NCI-H2196 (cell line): ENCODE results near the gene KIAA1755.

Experiments
- DNase-seq: peaks from one replicate; lab custom pipeline; 2025; ENCODE audit not compliant: unreplicated experiment; lab: John Stamatoyannopoulos, UW

The KIAA1755 gene

GRCh38 chr20:38208088-38208487 is 52.4 kb downstream of the KIAA1755 start:
- no peak for DNase-seq

- DNase-seq: no peak
Measured at GRCh38 chr20:38207621-38208020, 52.9 kb downstream of the KIAA1755 start.

GRCh38 chr20:38205001-38205400 is 55.5 kb downstream of the KIAA1755 start:
- no peak for DNase-seq

- no peak for DNase-seq
Measured at GRCh38 chr20:38203981-38204357, 56.6 kb downstream of the KIAA1755 start.

DNA sequence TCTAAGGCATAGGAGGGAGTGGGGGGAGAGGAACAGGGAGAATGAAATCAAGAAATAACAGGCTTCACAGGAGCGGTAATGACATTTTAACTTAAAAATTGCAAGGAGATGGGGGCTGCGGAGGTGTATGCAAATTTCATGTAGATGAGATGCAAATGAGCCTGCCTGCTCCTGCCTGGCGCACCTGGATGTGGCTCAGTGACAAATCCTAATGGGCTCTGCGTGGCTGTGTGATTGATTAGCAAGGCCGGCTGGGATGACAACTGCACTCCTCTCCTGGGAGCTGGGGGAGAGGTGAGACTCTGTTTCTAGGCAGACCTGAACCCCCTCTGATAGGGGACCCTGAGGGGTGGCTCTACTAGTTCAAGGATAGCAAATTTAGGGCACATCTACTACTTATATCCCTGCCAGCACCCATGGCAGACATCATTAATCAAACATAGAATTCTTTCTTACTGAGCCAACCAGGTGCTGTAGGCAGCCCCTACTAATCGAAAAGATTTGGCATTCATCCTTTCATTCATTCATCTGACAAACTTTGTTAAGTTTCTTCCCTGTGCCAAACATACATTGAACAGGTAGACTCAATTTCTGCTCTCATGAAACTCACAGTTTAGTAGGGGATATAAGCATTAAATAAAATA is 57.1 kb downstream of the KIAA1755 start:
- DNase-seq: no peak

GRCh38 chr20:38202982-38203293 is 57.6 kb downstream of the KIAA1755 start:
- DNase-seq: no peak

DNA sequence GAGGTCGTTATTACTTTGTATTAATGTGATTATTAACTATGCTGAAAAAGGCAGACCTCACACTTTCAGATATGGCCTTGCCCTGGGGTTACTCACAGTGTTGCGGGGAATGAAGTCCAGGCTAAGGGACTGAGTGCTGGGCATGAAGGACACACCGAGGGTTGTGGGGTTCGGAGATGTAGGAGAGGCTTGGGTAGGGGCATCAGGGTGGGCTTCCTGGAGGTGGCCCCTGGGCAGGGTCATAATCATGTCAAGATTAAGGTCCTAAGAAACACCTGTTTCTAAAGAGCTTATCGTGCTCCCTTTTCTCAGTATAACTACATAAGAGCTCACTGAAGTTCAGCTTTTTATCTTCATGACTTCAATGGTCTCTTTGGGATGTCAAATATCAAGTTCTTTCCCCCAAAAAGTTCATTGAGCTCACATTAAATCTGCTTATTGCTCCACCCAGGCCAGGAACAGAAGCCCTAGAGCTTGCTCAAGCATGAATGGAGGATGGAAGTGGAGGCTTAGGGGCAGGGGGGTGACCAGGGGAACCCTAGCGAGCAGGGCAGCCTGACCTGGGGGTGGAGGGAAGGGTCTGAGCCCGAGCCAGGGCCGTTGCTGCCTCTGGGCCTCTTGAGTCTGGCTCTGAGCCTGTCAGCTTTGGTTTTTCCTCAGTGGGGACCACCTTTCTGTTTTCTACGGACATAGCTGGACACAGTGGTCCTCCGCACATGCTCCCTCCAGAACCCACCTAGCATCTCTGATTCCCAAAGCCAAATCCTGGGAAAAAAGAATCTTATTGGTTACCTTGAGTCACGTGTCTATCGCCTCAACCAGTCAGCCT is 58.2 kb downstream of the KIAA1755 start:
- DNase-seq: no peak

- DNase-seq: no peak
Measured at GRCh38 chr20:38201356-38201755, 59.2 kb downstream of the KIAA1755 start.

DNA sequence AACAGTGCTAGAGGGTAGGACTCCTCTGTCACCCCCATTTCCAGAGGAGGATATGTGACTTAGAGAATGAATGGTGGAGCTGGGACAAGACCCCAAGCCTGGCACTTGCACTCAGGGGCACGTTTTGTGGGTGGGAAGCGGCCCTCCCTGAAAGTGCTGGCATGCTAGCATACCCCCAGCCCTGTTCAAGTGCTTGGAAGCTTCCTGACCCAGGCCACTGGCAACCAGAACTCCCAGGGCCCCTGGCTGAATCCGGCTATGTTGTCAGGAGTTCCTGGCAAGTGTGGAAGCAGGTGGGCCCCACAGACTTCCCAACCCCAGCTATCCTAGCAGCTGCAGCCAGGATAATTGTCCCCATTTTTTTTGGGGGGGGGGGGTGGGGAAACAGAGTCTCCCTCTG is 59.9 kb downstream of the KIAA1755 start:
- DNase-seq: no peak

DNA sequence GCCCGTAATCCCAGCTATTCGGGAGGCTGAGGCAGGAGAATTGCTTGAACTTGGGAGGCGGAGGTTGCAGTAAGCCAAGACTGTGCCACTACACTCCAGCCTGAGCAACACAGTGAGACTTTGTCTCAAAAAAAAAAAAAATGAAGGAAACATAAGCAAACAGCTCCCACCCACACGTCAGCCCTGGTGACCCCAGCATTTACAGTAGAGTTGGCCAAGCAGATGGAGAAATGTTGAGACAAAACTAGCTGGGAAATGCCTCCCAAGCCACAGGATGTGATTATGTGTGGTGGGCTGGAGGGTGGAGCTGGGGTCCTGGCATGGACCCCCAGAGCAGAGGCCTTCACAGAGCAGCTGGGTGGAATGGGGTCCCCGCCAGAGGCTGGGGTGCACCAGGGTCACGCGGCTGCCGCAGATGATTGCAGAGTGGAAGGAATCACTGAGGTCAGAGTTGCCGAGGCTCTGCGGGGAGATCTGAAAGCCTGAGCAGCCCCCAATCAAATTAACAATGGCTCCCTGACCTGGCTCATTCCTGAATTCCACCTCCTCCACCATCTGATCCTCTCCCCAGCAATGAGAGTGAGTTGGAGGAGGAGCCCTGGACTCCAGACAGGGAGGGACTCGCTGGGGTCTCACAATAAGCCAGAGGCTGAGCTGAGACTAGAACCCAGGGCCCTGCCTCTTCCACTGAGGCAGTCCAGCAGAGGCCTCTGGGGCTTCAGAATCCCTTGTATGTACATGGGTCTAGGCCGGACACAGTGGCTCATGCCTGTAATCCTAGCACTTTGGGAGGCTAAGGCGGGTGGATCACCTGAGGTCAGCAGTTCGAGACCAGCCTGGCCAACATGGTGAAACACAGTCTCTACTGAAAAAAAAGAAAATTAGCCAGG is 60.8 kb downstream of the KIAA1755 start:
- DNase-seq: no peak

DNA sequence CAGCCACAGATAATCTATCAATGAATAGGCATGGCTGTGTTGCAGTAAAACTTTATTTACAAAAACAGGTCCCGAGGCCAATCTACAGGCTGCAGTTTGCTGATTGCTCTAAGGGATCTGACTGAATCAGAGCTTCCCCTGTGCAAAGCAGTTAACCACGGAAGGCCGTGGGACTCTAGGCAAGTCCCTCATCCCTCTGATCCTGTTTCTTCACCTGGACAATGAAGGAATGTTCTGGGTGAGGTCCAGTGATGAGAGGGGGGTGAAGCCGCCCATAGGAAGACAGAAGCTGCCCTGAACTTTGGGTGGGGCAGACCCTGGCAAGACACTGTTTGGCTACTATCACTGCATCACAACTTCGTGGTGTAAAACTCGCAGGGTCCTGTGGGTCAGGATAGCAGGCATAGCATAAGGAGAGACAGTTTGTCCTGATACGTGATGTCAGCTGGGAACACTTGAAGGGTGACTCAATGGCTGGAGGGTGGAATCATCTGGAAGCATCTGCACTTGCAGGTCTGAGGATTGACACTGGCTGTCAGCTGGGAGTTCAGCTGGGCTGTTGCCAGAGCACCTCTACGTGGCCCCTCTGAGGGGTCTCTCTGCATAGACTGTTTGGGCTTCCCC is 62.2 kb downstream of the KIAA1755 start:
- no peak for DNase-seq

- no peak for DNase-seq
Measured at GRCh38 chr20:38197619-38198018, 62.9 kb downstream of the KIAA1755 start.

DNA sequence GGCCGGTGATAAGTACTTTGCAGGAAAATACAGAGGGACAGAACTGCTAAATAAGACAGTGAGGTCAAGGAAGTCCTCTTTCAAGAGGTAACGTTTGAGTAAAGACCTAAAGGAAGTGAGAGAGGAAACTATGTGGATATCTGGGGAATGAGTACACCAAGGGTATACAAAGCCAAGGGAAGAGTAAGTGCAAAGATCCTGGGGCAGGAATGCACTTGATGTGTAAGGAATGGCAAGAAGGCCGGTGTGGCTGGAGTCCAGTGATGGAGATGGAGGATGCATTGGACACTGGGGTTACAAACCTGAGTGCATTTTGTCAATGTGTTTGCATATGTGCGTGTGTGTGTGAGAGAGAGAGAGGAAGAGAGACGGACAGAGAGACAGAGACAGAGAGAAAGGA is 63.3 kb downstream of the KIAA1755 start:
- DNase-seq: no peak

DNA sequence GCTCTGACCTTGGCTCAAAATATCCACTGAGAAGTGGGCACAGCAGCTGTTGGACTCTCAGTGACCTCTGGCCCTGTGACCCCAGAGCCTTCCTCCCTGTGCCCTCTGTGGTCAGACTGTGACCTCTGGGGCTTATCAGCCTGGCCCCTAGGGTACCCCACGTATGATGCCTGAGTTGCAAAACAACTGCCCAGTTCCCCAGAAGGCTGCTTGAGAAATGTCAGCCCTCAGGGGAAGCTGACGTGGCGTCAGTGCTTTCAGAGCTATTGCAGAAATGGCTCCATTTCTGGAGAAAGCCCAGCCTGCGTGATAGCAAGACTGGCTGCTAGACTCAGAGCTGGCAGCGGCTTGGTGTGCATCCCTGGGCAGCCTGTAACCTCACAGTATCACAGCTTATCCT is 63.9 kb downstream of the KIAA1755 start:
- no peak for DNase-seq

DNA sequence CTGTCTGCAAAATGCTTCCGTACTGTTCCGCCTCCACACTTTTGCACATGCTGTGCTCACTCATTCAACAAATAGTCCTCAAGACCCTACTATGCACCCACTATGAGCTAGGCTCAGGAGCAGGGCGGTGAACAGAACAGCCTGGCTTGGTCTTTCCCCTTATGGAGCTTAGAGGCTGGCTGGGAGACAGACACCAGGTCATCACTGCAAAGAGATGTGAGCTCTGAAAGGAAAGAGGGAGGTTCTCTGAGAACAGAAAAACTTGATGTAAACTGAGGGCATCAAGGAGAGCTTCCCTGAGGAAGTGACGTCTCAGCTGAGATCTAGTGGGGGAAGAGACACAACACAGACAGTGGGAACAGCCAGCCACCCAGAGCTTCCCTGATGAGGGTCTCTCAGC is 64.5 kb downstream of the KIAA1755 start:
- no peak for DNase-seq

- DNase-seq: no peak
Measured at GRCh38 chr20:38195521-38195920, 65.0 kb downstream of the KIAA1755 start.

GRCh38 chr20:38194971-38195504 is 65.5 kb downstream of the KIAA1755 start:
- no peak for DNase-seq

DNA sequence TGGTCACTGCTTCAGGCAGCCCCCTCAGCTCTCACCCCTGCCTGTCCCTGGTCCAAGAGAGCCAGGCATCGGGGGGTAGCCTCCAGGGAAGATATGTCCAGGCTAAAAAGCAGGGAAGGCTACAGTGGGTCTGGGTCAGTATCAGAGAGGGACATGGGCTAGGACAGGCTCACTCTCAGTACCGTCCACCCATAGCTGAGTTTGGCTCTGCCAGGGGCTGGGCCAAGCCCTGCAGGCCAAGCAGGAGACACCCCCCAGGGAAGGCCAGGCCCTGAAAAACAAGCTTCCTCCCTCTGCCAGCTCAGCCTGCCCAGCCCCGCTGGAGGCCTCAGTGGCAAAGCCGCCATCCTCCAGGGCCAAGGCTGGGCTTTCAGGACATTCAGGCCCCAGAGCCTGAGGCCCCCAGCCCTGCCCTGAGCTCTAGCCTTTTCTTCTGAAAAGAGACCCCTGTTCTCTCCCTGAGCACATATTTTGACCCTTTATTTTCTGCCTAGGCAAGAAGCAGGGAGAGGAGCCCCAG is 66.9 kb downstream of the KIAA1755 start:
- no peak for DNase-seq

DNA sequence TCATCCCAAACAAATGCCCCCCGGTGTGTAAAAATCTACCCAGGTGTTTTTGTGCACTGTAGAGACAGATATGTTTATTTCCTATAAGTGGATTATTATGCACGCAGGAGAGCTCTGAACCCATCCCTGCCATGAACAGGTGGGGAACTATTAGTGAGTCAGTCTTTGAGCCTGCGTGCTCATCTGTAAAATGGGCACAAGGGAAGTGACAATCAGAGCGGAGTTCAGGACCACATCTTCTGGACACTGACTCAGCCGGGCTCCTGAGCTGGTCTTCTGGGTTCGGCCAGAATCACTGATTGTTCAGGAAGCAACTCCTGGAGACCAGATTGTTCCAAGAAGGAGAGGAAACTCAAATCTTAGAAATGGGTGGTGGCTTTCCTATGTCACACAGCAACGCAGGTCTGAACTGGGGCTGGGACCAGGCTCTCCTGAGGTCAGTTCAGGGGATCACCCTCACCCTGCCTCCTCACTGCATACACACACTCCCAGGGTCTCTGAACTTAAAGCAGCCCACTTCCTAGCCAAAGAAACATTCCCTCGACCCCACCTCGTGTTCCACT is 68.1 kb downstream of the KIAA1755 start:
- DNase-seq: no peak

GRCh38 chr20:38191654-38192053 is 68.9 kb downstream of the KIAA1755 start:
- no peak for DNase-seq

- no peak for DNase-seq
Measured at GRCh38 chr20:38190936-38191371, 69.6 kb downstream of the KIAA1755 start.
